Stomach (tissue), 4 donors: ENCODE measurements around the gene DISC1.

Experiments used
- EP300 ChIP-seq: sonication (generic); formaldehyde crosslinking; IDR thresholded peaks from one replicate; pipeline ENCODE4 v1.6.1; 2017; ENCODE audit warnings: antibody characterized with exemption
- POLR2A ChIP-seq, 4 donors: fragments of 450-650 bp; IDR thresholded peaks; one replicate each; pipeline ENCODE4 v1.6.1; 2016; ENCODE audit warnings: antibody characterized with exemption in 4 of 4, control low read depth in 2 of 4, mild to moderate bottlenecking in 1 of 4, moderate library complexity in 1 of 4
- POLR2AphosphoS5 ChIP-seq, 3 donors: sonication (generic); formaldehyde crosslinking; IDR thresholded peaks; one replicate each; pipeline ENCODE4 v1.6.1; 2016; ENCODE audit warnings: antibody characterized with exemption in 3 of 3
- TF ChIP-seq, protein P1 (sequence below), 7 experiments: fragments of 450-650 bp in 4 of 7; fragments of 200-600 bp in 3 of 7; sonication (generic) in 3 of 7; IDR thresholded peaks; one replicate each; pipeline ENCODE4 v1.5.1; 2016 to 2019; ENCODE audit warnings: antibody characterized with exemption in 7 of 7, control low read depth in 2 of 7, mild to moderate bottlenecking in 1 of 7

DNA sequence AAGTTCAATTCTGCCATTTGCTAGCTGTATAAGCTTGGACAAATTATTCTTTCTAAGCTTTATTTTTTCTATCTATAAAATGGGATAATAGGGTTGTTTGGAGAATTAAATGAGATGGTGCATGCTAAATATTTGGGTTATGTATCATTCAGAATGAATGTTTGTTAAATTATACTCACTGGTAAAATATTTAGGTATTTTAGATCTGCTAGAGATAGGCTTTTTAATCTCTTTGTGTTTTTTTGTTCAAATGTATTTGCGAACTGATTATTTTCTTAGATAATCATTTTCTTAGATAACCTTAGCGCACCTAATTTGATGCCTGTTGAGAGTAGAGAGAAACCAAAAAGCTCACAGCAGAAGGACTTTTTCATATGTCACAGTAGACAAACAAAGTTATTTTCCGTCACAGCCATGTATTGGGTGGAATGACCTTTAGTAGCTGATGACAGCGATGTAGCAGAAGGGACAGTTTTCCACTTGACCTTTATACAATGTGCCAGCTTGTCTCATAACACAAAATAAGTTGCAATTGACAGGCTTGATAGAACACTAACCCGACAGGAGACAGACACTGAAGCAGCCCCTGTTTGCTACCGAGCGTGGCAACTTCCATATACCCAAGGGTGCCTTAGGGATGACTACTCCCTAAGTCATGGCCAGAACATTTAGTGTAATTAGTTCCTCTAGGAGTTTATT is 93.0 kb downstream of the DISC1 start:
- TF ChIP-seq, protein P1, sequence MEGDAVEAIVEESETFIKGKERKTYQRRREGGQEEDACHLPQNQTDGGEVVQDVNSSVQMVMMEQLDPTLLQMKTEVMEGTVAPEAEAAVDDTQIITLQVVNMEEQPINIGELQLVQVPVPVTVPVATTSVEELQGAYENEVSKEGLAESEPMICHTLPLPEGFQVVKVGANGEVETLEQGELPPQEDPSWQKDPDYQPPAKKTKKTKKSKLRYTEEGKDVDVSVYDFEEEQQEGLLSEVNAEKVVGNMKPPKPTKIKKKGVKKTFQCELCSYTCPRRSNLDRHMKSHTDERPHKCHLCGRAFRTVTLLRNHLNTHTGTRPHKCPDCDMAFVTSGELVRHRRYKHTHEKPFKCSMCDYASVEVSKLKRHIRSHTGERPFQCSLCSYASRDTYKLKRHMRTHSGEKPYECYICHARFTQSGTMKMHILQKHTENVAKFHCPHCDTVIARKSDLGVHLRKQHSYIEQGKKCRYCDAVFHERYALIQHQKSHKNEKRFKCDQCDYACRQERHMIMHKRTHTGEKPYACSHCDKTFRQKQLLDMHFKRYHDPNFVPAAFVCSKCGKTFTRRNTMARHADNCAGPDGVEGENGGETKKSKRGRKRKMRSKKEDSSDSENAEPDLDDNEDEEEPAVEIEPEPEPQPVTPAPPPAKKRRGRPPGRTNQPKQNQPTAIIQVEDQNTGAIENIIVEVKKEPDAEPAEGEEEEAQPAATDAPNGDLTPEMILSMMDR (IDR thresholded peaks at IDR 0.05): no peak
- TF ChIP-seq POLR2A (IDR thresholded peaks at IDR 0.05) (no peak), EP300 (no peak), POLR2AphosphoS5 (IDR thresholded peaks at IDR 0.05) (no peak)
